Measurements from ENCODE around the gene GOLGA3. TPM values are rescaled to one million over a fixed set of nuclear protein-coding genes. Genes with fewer than 3 reads are reported as not detected.
"Not testable (repeated sequence)": the region's sequence is repeated elsewhere in the genome, so short reads cannot be mapped to it uniquely, and the experiment has no call there.

The GOLGA3 gene
- total RNA-seq, 1 donor = 127 TPM

GRCh38 chr12:132814232-132814631 lies 14.4 kb downstream of the GOLGA3 start:
- Histone ChIP-seq H3K27me3 (ENCODE audit: insufficient read depth, low read length) (no peaks in the 10 kb centered on the region), H4K20me1 (ENCODE audit: insufficient read depth, low read length) (peaks cover 60% of the 10 kb centered on the region), H2AFZ (ENCODE audit: low read length) (no peak overlapping the region), H3K36me3 (ENCODE audit: insufficient read depth, low read length) (peaks cover 81% of the 10 kb centered on the region), H3K4me3 (ENCODE audit: insufficient read depth, low read length) (no peak overlapping the region), H3K79me2 (ENCODE audit: insufficient read depth, low read length) (peaks cover 45% of the 10 kb centered on the region), H3K4me1 (ENCODE audit: insufficient read depth, low read length) (peaks cover 18% of the 10 kb centered on the region), H3K9me3 (ENCODE audit: low read depth, low read length) (no peaks in the 10 kb centered on the region), H3K27ac (ENCODE audit: low read depth, low read length) (no peak overlapping the region), H3K4me2 (ENCODE audit: insufficient read depth, low read length) (no peak overlapping the region)
- peak; percentile 11 for DNase-seq (ENCODE audit: insufficient read length, low spot score, missing footprints)
- TF ChIP-seq, protein P1, sequence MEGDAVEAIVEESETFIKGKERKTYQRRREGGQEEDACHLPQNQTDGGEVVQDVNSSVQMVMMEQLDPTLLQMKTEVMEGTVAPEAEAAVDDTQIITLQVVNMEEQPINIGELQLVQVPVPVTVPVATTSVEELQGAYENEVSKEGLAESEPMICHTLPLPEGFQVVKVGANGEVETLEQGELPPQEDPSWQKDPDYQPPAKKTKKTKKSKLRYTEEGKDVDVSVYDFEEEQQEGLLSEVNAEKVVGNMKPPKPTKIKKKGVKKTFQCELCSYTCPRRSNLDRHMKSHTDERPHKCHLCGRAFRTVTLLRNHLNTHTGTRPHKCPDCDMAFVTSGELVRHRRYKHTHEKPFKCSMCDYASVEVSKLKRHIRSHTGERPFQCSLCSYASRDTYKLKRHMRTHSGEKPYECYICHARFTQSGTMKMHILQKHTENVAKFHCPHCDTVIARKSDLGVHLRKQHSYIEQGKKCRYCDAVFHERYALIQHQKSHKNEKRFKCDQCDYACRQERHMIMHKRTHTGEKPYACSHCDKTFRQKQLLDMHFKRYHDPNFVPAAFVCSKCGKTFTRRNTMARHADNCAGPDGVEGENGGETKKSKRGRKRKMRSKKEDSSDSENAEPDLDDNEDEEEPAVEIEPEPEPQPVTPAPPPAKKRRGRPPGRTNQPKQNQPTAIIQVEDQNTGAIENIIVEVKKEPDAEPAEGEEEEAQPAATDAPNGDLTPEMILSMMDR (IDR thresholded peaks at IDR 0.05; ENCODE audit: extremely low read depth, low read depth, low read length) = no peak

DNA sequence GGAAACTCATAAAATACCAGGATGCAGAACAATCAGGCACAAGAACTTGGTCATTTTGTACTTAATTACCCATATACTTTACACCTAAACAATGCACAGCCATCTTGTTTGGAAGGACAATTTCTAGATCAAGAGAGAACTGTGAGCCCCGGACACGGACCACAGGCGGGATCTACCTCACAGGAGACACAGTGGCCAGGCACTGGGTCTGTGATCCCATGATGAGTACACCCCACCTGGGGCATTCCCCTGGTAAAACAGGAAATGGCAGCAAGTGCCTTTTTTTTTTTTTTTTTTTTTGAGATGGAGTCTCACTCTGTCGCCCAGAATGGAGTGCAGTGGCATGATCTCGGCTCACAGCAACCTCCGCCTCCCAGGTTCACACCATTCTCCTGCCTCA lies 15.2 kb downstream of the GOLGA3 start:
- H3K9me3 ChIP-seq (ENCODE audit: low read depth, low read length) = no peaks in the 10 kb centered on the region
- peaks cover 78% of the 10 kb centered on the region for H3K36me3 ChIP-seq (ENCODE audit: insufficient read depth, low read length)
- H3K79me2 ChIP-seq (ENCODE audit: insufficient read depth, low read length) = peaks cover 44% of the 10 kb centered on the region
- peaks cover 59% of the 10 kb centered on the region for H4K20me1 ChIP-seq (ENCODE audit: insufficient read depth, low read length)
- no peak for DNase-seq (ENCODE audit: insufficient read length, low spot score, missing footprints)
- no peak overlapping the region for H3K4me3 ChIP-seq (ENCODE audit: insufficient read depth, low read length)
- H3K27ac ChIP-seq (ENCODE audit: low read depth, low read length) = peak overlapping the region; percentile 52
- H3K27me3 ChIP-seq (ENCODE audit: insufficient read depth, low read length) = no peaks in the 10 kb centered on the region
- H2AFZ ChIP-seq (ENCODE audit: low read length) = no peak overlapping the region
- TF ChIP-seq, protein P1 (IDR thresholded peaks at IDR 0.05; ENCODE audit: extremely low read depth, low read depth, low read length) = no peak
- H3K4me2 ChIP-seq (ENCODE audit: insufficient read depth, low read length) = peak overlapping the region; percentile 39
- peaks cover 18% of the 10 kb centered on the region for H3K4me1 ChIP-seq (ENCODE audit: insufficient read depth, low read length)

DNA sequence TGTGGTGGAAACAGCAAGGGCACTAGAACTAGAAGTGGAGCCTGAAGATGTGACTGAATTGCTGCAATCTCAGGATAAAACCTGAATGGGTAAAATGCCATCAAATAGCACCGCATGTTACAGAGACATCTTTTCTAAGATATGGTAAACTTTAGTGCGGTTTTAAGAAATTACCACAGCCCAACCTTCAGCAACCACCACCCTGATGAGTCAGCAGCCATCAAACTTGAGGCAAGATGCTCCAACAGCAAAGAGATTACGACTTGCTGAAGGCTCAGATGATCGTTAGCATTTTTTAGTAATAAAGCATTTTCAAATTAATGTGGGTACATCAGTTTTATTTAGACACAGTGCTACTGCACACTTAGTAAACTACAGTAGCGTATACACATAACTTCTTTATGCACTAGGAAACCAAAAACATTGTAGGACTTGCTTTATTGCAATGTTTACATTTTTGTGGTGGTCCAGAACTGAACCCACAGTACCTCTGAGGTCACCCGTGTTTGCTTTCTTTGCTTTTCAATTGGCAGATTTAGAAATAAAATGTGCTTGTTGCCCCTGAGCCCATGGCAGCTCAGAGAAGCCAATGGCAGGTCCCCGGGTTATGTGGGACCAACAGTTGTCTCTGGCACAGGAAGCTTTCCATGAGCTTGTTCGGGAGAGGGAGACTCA lies 15.9 kb downstream of the GOLGA3 start:
- no peaks in the 10 kb centered on the region for H3K27me3 ChIP-seq (ENCODE audit: insufficient read depth, low read length)
- peaks cover 78% of the 10 kb centered on the region for H3K36me3 ChIP-seq (ENCODE audit: insufficient read depth, low read length)
- H3K79me2 ChIP-seq (ENCODE audit: insufficient read depth, low read length) = peaks cover 44% of the 10 kb centered on the region
- TF ChIP-seq, protein P1 (IDR thresholded peaks at IDR 0.05; ENCODE audit: extremely low read depth, low read depth, low read length) = no peak
- H3K4me1 ChIP-seq (ENCODE audit: insufficient read depth, low read length) = peaks cover 18% of the 10 kb centered on the region
- H3K4me2 ChIP-seq (ENCODE audit: insufficient read depth, low read length) = peak overlapping the region; percentile 39
- no peak overlapping the region for H2AFZ ChIP-seq (ENCODE audit: low read length)
- peak overlapping the region; percentile 52 for H3K27ac ChIP-seq (ENCODE audit: low read depth, low read length)
- DNase-seq (ENCODE audit: insufficient read length, low spot score, missing footprints) = peak; percentile 88
- H3K4me3 ChIP-seq (ENCODE audit: insufficient read depth, low read length) = no peak overlapping the region
- peaks cover 59% of the 10 kb centered on the region for H4K20me1 ChIP-seq (ENCODE audit: insufficient read depth, low read length)
- H3K9me3 ChIP-seq (ENCODE audit: low read depth, low read length) = no peaks in the 10 kb centered on the region

DNA sequence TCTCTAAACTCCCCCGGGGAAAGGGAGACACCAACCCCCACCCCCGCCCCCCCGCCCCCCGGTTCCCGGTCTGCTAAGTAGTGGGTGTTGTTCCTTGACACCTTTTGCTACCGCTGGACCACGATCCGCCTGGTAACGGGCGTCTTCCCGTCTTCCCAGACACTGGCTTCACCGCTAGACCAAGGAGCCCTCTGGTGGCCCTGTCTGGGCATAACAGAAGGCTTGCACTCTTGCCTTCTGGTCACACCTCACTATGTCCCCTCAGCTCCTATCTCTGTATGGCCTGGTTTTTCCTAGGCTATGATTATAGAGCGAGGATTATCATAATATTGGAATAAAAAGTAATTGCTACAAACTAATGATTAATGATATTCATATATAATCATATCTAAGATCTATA lies 19.3 kb downstream of the GOLGA3 start:
- H3K27ac ChIP-seq (ENCODE audit: low read depth, low read length); H2AFZ ChIP-seq (ENCODE audit: low read length); H3K9me3 ChIP-seq (ENCODE audit: low read depth, low read length); H3K4me3 ChIP-seq (ENCODE audit: insufficient read depth, low read length); H3K4me2 ChIP-seq (ENCODE audit: insufficient read depth, low read length); H3K27me3 ChIP-seq (ENCODE audit: insufficient read depth, low read length): not testable (repeated sequence)
- Histone ChIP-seq H3K79me2 (ENCODE audit: insufficient read depth, low read length) (peaks cover 53% of the 10 kb centered on the region), H3K36me3 (ENCODE audit: insufficient read depth, low read length) (peaks cover 81% of the 10 kb centered on the region), H4K20me1 (ENCODE audit: insufficient read depth, low read length) (peaks cover 66% of the 10 kb centered on the region), H3K4me1 (ENCODE audit: insufficient read depth, low read length) (peaks cover 23% of the 10 kb centered on the region)
- DNase-seq (ENCODE audit: insufficient read length, low spot score, missing footprints) = peak; percentile 35
- TF ChIP-seq, protein P1 (IDR thresholded peaks at IDR 0.05; ENCODE audit: extremely low read depth, low read depth, low read length) = peak; percentile 17
